ENCODE measurements around the gene CTIF. TPM values are rescaled to one million over a fixed set of nuclear protein-coding genes. Genes with fewer than 3 reads are reported as not detected.
"Not testable (repeated sequence)": the region's sequence is repeated elsewhere in the genome, so short reads cannot be mapped to it uniquely, and the experiment has no call there.

The CTIF gene
- total RNA-seq, 1 donor: 86.4 TPM

GRCh38 chr18:48714873-48715272 is 176.0 kb downstream of the CTIF start:
- no peak for DNase-seq (ENCODE audit: low read depth)
- H3K4me3 ChIP-seq (ENCODE audit: low read depth, low read length): no peak overlapping the region
- TF ChIP-seq CTCF (IDR thresholded peaks at IDR 0.05; ENCODE audit: insufficient read depth, low read depth, low read length): no peak

GRCh38 chr18:48715711-48716361 is 177.0 kb downstream of the CTIF start:
- no peak for TF ChIP-seq CTCF (IDR thresholded peaks at IDR 0.05; ENCODE audit: insufficient read depth, low read depth, low read length)
- DNase-seq (ENCODE audit: low read depth): no peak
- H3K4me3 ChIP-seq (ENCODE audit: low read depth, low read length): no peak overlapping the region

- not testable (repeated sequence) for H3K4me3 ChIP-seq (ENCODE audit: low read depth, low read length); DNase-seq (ENCODE audit: low read depth)
These were observed 178.4 kb downstream of the CTIF start for GRCh38 chr18:48717227-48717626.

DNA sequence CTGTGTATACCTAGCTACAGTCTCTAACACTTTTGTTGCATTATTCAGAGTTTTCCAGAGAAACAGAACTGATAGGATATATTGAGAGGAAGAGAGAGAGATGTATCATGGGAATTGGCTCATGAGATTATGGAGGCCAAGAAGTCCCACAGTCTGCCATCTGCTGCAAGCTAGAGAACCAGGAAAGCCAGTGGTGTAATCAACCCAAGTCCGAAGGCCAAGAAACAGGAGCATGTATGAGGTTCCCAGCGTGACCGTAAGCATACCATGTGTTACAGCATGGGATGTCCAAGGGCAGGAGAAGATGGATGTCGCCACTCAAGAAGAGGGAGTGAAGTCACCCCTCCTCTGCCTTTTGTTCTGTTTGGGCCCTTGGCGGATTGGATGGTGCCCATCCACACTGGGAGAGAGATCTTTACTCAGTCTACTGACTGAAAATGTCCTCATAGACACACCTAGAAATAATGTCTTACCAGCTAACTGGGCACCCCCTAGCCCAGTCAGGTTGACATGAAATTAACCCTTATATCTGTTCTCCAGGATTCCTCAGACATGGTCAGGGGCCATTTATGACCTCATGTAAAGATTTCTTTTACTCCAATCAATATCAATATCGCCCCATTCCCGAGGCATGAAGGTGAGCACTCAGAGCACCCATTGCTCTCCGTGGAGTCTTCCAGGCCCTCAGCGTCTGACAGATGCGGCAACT is 179.6 kb downstream of the CTIF start:
- no peak for TF ChIP-seq CTCF (IDR thresholded peaks at IDR 0.05; ENCODE audit: insufficient read depth, low read depth, low read length)
- H3K4me3 ChIP-seq (ENCODE audit: low read depth, low read length): no peak overlapping the region
- no peak for DNase-seq (ENCODE audit: low read depth)

DNA sequence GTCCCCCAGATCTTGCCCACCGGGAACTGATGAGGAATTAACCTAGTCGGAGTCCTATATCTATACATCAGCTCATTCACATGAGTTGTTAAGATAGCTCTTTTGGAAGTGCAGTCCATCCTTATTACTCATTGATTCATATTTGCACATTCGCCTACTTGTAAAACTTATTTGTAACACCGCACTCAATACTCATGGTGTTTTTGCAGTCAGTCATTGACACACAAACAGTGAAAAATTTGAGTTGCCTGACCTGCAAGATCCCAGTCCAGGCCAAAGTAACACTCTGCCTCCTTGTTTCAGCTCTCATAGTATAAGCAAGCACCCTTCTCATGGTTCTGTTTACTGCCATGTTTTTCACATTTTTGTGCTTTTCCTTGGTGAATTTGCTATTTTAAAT is 180.6 kb downstream of the CTIF start:
- H3K4me3 ChIP-seq (ENCODE audit: low read depth, low read length): no peak overlapping the region
- TF ChIP-seq CTCF (IDR thresholded peaks at IDR 0.05; ENCODE audit: insufficient read depth, low read depth, low read length): no peak
- DNase-seq (ENCODE audit: low read depth): no peak

- peak; percentile 20 for DNase-seq (ENCODE audit: low read depth)
- H3K4me3 ChIP-seq (ENCODE audit: low read depth, low read length): no peak overlapping the region
- no peak for TF ChIP-seq CTCF (IDR thresholded peaks at IDR 0.05; ENCODE audit: insufficient read depth, low read depth, low read length)
These were observed 181.3 kb downstream of the CTIF start for GRCh38 chr18:48719974-48720654.

DNA sequence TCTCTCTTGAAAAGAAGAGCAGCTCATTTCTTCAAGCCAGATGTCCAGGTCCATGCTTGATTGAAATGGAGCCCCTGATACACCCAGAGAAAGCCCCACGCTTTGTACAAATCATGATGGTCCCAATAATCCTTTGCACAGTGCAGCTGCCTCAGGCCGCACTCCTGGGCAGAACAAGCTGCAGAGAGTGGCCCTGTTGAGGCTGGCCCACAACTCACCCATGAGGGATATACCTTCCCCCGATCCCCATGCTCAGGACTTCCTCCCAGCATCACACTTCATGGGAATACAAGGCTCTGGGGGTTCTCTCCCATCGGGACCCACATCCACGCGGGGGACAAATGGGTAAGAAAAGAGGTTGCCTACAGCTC is 181.8 kb downstream of the CTIF start:
- no peak for DNase-seq (ENCODE audit: low read depth)
- H3K4me3 ChIP-seq (ENCODE audit: low read depth, low read length): no peak overlapping the region
- no peak for TF ChIP-seq CTCF (IDR thresholded peaks at IDR 0.05; ENCODE audit: insufficient read depth, low read depth, low read length)

Data from fibroblast of villous mesenchyme (primary cell).